Calu3 (cell line): ENCODE results near the gene TNFRSF25. TPM values are rescaled to one million over a fixed set of nuclear protein-coding genes. Genes with fewer than 3 reads are reported as not detected.

Experiments used
- BruUV-seq: library from RNA; stranded (reverse); fragments of 400-500 nt; replicated peaks from 2 replicates; lab custom pipeline; 2021; lab: Mats Ljungman, UMichigan
- CTCF ChIA-PET: fragments of 300-600 bp; sonication (Branson Sonifier 250); formaldehyde crosslinking; loops from one replicate; lab custom pipeline; 2022; ENCODE audit warnings: antibody characterized with exemption; lab: Charles Lee
- DNase-seq: peaks from one replicate; pipeline ENCODE4 v3.0.0; 2022
- H3K27ac Mint-ChIP-seq: one replicate; pipeline ENCODE4 v1.8.0; 2022; ENCODE audit warnings: mixed read lengths; ENCODE audit not compliant: unreplicated experiment
- H3K27me3 Mint-ChIP-seq: one replicate; pipeline ENCODE4 v1.8.0; 2022; ENCODE audit warnings: mixed read lengths; ENCODE audit not compliant: unreplicated experiment
- H3K36me3 Mint-ChIP-seq: one replicate; pipeline ENCODE4 v1.8.0; 2022; ENCODE audit warnings: mild to moderate bottlenecking, moderate library complexity, mixed read lengths; ENCODE audit not compliant: insufficient read depth, unreplicated experiment
- H3K4me1 Mint-ChIP-seq: one replicate; pipeline ENCODE4 v1.8.0; 2022; ENCODE audit warnings: mild to moderate bottlenecking, low read depth, mixed read lengths; ENCODE audit not compliant: unreplicated experiment
- H3K4me3 Mint-ChIP-seq: one replicate; pipeline ENCODE4 v1.8.0; 2022; ENCODE audit warnings: mild to moderate bottlenecking, low read depth, moderate library complexity, mixed read lengths; ENCODE audit not compliant: unreplicated experiment
- H3K9me3 Mint-ChIP-seq: one replicate; pipeline ENCODE4 v1.8.0; 2022; ENCODE audit warnings: low read depth, mixed read lengths; ENCODE audit not compliant: unreplicated experiment
- intact Hi-C: fragments of 100-400 bp; cut with micrococcal nuclease; formaldehyde crosslinking; loops from one replicate; pipeline ENCODE4 v1.10.0; 2022; ENCODE audit not compliant: unreplicated experiment
- total RNA-seq: library from RNA; stranded (reverse); gene quantifications from 2 replicates; pipeline ENCODE4 v1.2.3, GENCODE V29; 2022
- TF ChIP-seq, protein P1 (sequence below): fragments of 200-600 bp; IDR thresholded peaks from one replicate; pipeline ENCODE4 v1.8.0; 2022; ENCODE audit warnings: antibody characterized with exemption; ENCODE audit not compliant: unreplicated experiment

The TNFRSF25 gene
- total RNA-seq, 1 experiment from 2014 or later: 6.4 TPM

DNA sequence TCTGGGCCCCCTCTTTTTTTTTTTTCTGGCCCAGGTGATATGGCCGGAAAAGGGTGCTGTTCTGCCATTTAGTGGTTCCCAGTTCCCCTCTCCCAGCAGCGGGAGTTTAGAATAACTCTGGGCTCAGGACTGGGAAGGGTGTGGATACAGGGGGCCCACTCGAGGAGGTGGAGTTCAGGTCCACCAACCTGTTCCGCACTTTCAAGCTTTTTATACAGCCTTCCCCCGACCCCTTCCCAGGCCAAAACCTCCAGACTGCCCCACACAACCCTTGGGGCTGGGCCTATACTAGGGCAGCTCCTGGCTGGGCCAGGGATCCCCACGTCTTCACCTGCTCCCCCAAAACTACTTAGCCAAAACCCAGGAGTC lies 25.1 kb upstream of the TNFRSF25 start:
- no TSS peak for BruUV-seq
- intact Hi-C loops: no loop called here
- Mint-ChIP-seq H3K9me3 (no peaks in the 10 kb centered on the region), H3K27me3 (peaks cover 50% of the 10 kb centered on the region), H3K4me3 (peak overlapping the region; percentile 72), H3K36me3 (peaks cover 16% of the 10 kb centered on the region), H3K27ac (no peak overlapping the region), H3K4me1 (peaks cover 10% of the 10 kb centered on the region)
- no peak for DNase-seq
- TF ChIP-seq, protein P1, sequence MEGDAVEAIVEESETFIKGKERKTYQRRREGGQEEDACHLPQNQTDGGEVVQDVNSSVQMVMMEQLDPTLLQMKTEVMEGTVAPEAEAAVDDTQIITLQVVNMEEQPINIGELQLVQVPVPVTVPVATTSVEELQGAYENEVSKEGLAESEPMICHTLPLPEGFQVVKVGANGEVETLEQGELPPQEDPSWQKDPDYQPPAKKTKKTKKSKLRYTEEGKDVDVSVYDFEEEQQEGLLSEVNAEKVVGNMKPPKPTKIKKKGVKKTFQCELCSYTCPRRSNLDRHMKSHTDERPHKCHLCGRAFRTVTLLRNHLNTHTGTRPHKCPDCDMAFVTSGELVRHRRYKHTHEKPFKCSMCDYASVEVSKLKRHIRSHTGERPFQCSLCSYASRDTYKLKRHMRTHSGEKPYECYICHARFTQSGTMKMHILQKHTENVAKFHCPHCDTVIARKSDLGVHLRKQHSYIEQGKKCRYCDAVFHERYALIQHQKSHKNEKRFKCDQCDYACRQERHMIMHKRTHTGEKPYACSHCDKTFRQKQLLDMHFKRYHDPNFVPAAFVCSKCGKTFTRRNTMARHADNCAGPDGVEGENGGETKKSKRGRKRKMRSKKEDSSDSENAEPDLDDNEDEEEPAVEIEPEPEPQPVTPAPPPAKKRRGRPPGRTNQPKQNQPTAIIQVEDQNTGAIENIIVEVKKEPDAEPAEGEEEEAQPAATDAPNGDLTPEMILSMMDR: no peak
- CTCF ChIA-PET: interaction anchor here (1.0 kb wide), 1 partner anchor 14 kb away, joined by 3 read pairs; no protein-coding TSS in a partner anchor

DNA sequence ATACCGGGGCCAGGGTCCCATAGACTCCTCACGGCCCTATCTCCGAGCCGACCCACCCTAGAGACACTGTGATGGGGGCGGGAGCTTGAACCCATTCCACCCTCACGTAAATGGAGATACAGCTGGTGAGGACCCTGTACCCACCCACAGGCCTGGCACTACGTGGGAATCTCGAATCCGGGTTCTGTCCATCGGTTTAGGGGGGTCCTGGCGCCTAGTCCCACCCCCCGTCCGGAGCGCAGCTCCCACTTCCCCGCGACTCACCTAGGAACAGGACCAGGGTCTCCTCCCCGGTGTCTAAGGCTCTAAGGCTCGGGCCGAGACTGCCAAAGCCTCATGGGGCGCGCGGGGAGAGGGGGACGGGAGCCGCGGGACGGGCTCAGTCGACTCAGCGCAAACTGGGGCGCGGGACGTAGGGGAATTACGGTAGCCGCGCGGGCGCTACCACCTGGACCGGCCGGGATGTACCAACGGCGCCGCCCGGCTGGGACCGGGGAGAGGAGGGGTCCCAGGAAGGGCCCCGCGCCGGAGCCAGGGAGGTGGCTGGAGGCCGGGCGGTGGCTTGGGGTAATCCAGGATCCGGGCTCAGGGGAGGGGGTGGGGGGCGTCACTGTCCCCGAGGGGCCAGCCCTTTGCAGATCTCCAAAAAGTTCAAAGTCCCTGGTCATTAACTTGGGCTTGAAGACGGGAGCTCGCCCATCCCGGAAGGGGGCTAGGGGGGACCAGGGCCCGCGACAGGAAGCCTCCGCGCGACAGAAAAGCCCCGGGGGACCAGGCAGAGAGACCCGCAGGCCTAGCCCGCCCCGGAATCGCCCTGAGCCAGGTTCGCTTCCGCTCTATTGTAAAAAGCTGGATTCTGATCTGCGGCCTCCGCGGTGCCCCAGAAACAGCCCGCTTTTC lies 24.5 kb upstream of the TNFRSF25 start:
- peak overlapping the region; percentile 72 for H3K4me3 Mint-ChIP-seq
- H3K36me3 Mint-ChIP-seq: peaks cover 16% of the 10 kb centered on the region
- peak; percentile 62 for DNase-seq
- intact Hi-C loops: no loop called here
- peaks cover 49% of the 10 kb centered on the region for H3K27me3 Mint-ChIP-seq
- H3K27ac Mint-ChIP-seq: no peak overlapping the region
- CTCF ChIA-PET: interaction anchor here (1.0 kb wide), 1 partner anchor 13 kb away, joined by 3 read pairs; no protein-coding TSS in a partner anchor
- H3K9me3 Mint-ChIP-seq: no peaks in the 10 kb centered on the region
- peaks cover 10% of the 10 kb centered on the region for H3K4me1 Mint-ChIP-seq
- TF ChIP-seq, protein P1: no peak
- BruUV-seq: no TSS peak

DNA sequence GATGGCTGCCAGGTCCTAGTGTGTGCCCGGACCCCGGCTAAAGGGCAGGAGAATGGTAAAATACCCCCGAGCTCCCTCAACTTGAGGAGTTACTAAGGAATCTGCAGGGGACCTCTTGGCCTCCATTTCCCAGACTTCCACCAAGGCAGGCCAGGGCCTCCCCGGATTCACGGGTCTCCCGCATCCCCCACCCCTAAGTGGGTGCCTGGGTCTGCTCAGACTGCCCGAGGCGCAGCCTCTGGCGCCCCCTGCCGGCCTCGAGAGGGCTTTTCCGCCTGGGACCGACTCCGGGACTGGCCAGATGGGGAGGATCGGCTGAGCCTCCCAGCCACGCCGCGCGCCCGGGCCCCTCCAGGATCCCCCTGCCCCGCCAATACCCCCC lies 23.8 kb upstream of the TNFRSF25 start:
- TF ChIP-seq, protein P1: peak; percentile 91
- DNase-seq: peak; percentile 76
- CTCF ChIA-PET: no interaction called here
- Mint-ChIP-seq H3K27ac (no peak overlapping the region), H3K4me3 (peak overlapping the region; percentile 72), H3K4me1 (peaks cover 10% of the 10 kb centered on the region), H3K9me3 (no peaks in the 10 kb centered on the region), H3K27me3 (peaks cover 51% of the 10 kb centered on the region), H3K36me3 (peaks cover 15% of the 10 kb centered on the region)
- intact Hi-C loops: loop anchor here (5.0 kb wide), 2 partner anchors 158 to 728 kb away; no protein-coding TSS in a partner anchor
- BruUV-seq: no TSS peak

DNA sequence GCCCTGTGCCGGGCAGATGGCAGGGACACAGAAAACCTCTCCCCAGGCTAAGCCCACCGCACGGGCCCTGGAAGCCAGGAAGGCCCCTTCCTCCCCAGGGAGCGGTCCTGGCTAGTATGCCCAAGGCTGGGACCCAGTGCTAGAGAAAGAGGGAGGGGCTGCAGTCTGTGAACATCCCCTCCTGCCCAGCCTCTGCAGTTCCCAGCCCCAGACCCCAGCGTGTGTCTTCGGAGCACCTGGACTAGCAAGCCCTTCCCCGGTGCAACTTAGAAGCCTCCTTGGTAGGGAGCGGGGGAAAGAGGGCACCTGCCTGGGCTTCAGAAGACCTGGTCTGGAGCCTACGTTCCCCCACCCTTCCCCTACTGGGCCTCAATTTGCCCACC lies 23.4 kb upstream of the TNFRSF25 start:
- Mint-ChIP-seq H3K9me3 (no peaks in the 10 kb centered on the region), H3K4me3 (no peak overlapping the region), H3K36me3 (peaks cover 11% of the 10 kb centered on the region), H3K4me1 (peaks cover 10% of the 10 kb centered on the region), H3K27ac (no peak overlapping the region), H3K27me3 (peaks cover 55% of the 10 kb centered on the region)
- no TSS peak for BruUV-seq
- CTCF ChIA-PET: interaction anchor here (0.6 kb wide), 1 partner anchor 11 kb away, joined by 3 read pairs; no protein-coding TSS in a partner anchor
- no peak for DNase-seq
- TF ChIP-seq, protein P1: no peak
- intact Hi-C loops: loop anchor here (5.0 kb wide), 2 partner anchors 158 to 728 kb away; no protein-coding TSS in a partner anchor
